Raji (cell line): ENCODE data around the gene ABHD11.

Experiments used
- POLR2A ChIP-seq: IDR thresholded peaks from 2 replicates; pipeline ENCODE4 v1.6.1; 2011; ENCODE audit warnings: low read depth, low read length, control low read depth; ENCODE audit not compliant: insufficient read depth

ABHD11 gene

GRCh38 chr7:73715648-73716317, 22.8 kb downstream of the ABHD11 start:
- no peak for TF ChIP-seq POLR2A

GRCh38 chr7:73712773-73713172, 25.8 kb downstream of the ABHD11 start:
- no peak for TF ChIP-seq POLR2A

GRCh38 chr7:73708961-73709549, 29.5 kb downstream of the ABHD11 start:
- no peak for TF ChIP-seq POLR2A

- no peak for TF ChIP-seq POLR2A
Observed at GRCh38 chr7:73707045-73707631, 31.5 kb downstream of the ABHD11 start.

GRCh38 chr7:73706126-73707044, 32.2 kb downstream of the ABHD11 start:
- TF ChIP-seq POLR2A: no peak

- no peak for TF ChIP-seq POLR2A
Observed at GRCh38 chr7:73705551-73705920, 33.1 kb downstream of the ABHD11 start.

- no peak for TF ChIP-seq POLR2A
Observed at GRCh38 chr7:73704640-73705550, 33.7 kb downstream of the ABHD11 start.

GRCh38 chr7:73703757-73704639, 34.6 kb downstream of the ABHD11 start:
- no peak for TF ChIP-seq POLR2A

- no peak for TF ChIP-seq POLR2A
Observed at GRCh38 chr7:73703225-73703624, 35.4 kb downstream of the ABHD11 start.

GRCh38 chr7:73702665-73703064, 35.9 kb downstream of the ABHD11 start:
- no peak for TF ChIP-seq POLR2A

- TF ChIP-seq POLR2A: no peak
Observed at GRCh38 chr7:73702226-73702625, 36.4 kb downstream of the ABHD11 start.

GRCh38 chr7:73701357-73701995, 37.1 kb downstream of the ABHD11 start:
- TF ChIP-seq POLR2A: no peak

- TF ChIP-seq POLR2A: no peak
Observed at GRCh38 chr7:73700581-73701134, 37.9 kb downstream of the ABHD11 start.
